HG03342 (cell line): ENCODE data around the gene STAM2.
A peak's percentile ranks its signal among the peaks of the same experiment; 100 is the strongest.
"Not testable (repeated sequence)": the region's sequence is repeated elsewhere in the genome, so short reads cannot be mapped to it uniquely, and the experiment has no call there.

Source experiments
- ATAC-seq: cut with Tn5 transposase; IDR thresholded peaks from one replicate; pipeline ENCODE4 v1.9.1; 2021; ENCODE audit warnings: mild to moderate bottlenecking, moderate library complexity; ENCODE audit not compliant: unreplicated experiment

The STAM2 gene

GRCh38 chr2:152175368-152176112, at the start of gene STAM2:
TSS of gene STAM2 (minus strand) at chr2:152175763. CDS start at chr2:152175642, 121 bp downstream.
- ATAC-seq, result peak; percentile 78

GRCh38 chr2:152223977-152224376, 48.4 kb upstream of the STAM2 start:
- no peak for ATAC-seq

- no peak for ATAC-seq
Measured at GRCh38 chr2:152222975-152223637, 47.5 kb upstream of the STAM2 start.

GRCh38 chr2:152221839-152222238, 46.3 kb upstream of the STAM2 start:
- ATAC-seq, result no peak

- no peak for ATAC-seq
Measured at GRCh38 chr2:152219077-152219828, 43.7 kb upstream of the STAM2 start.

- no peak for ATAC-seq
Measured at GRCh38 chr2:152201466-152201830, 25.9 kb upstream of the STAM2 start.

- no peak for ATAC-seq
Measured at GRCh38 chr2:152200565-152201465, 25.3 kb upstream of the STAM2 start.

- ATAC-seq, result no peak
Measured at GRCh38 chr2:152200101-152200500, 24.5 kb upstream of the STAM2 start.

GRCh38 chr2:152198499-152198898, 22.9 kb upstream of the STAM2 start:
- ATAC-seq, result no peak

- ATAC-seq, result not testable (repeated sequence)
Measured at GRCh38 chr2:152197508-152198284, 22.1 kb upstream of the STAM2 start.

GRCh38 chr2:152189622-152190495, 14.3 kb upstream of the STAM2 start:
- ATAC-seq, result peak; percentile 78

- ATAC-seq, result not testable (repeated sequence)
Measured at GRCh38 chr2:152186808-152187207, 11.2 kb upstream of the STAM2 start.

GRCh38 chr2:152186262-152186661, 10.7 kb upstream of the STAM2 start:
- no peak for ATAC-seq

- no peak for ATAC-seq
Measured at GRCh38 chr2:152183401-152184073, 8.0 kb upstream of the STAM2 start.

- ATAC-seq, result not testable (repeated sequence)
Measured at GRCh38 chr2:152177667-152178066, 2.1 kb upstream of the STAM2 start.

GRCh38 chr2:152176113-152176714, 651 bp upstream of the STAM2 start:
- peak; percentile 26 for ATAC-seq

- peak; percentile 26 for ATAC-seq
Measured at GRCh38 chr2:152175012-152175367, 573 bp downstream of the STAM2 start.

GRCh38 chr2:152174574-152174973, 989 bp downstream of the STAM2 start:
- no peak for ATAC-seq
